Esophagus squamous epithelium (tissue), 4 donors: Measurements from ENCODE around the gene MAML3.

Source experiments
- CTCF ChIP-seq, 6 experiments: fragments of 450-650 bp in 4 of 6; fragments of 200-600 bp in 2 of 6; sonication (generic) in 2 of 6; IDR thresholded peaks; one replicate each; pipeline ENCODE4 v1.5.1; 2016 to 2019; ENCODE audit warnings: antibody characterized with exemption in 6 of 6, mild to moderate bottlenecking in 4 of 6, moderate library complexity in 4 of 6
- POLR2A ChIP-seq, 4 donors: fragments of 450-650 bp; IDR thresholded peaks; one replicate each; pipeline ENCODE4 v1.6.1; 2017; ENCODE audit warnings: antibody characterized with exemption in 4 of 4, mild to moderate bottlenecking in 4 of 4, moderate library complexity in 3 of 4

- TF ChIP-seq POLR2A (IDR thresholded peaks at IDR 0.05) (no peak), CTCF (IDR thresholded peaks at IDR 0.05) (no peak)
Measured at GRCh38 chr4:139951021-139951420, 203.0 kb downstream of the MAML3 start.
